ENCODE data around the gene DTWD2. TPM values are rescaled to one million over a fixed set of nuclear protein-coding genes. Genes with fewer than 3 reads are reported as not detected.
"Not testable (repeated sequence)": the region's sequence is repeated elsewhere in the genome, so short reads cannot be mapped to it uniquely, and the experiment has no call there.

Gene DTWD2
- total RNA-seq, 4 donors from 2014 or later: 2.8 to 7.1 (median 3.4) TPM

DNA sequence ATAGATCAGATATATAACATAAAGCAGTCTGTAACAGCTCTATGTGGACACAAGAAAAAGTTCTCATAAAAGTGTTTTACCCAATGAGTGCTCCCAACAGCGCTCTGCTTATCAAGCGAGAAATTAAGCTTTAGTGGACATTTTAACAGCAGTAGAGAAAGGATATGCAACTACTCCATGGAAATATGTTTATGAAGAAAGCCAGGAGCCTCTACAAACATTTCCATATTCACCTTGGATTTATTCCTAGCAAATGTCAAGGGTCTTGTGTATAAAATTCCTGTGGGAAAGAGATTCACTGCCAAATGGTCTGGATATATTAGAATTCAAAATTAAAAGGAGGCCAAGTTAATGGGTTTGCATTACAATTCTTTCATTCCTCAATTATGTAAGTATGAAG is 66.5 kb downstream of the DTWD2 start:
- TF ChIP-seq CTCF (IDR thresholded peaks at IDR 0.05): no peak
- ATAC-seq (ENCODE audit: low FRiP score) (no peak), DNase-seq (ENCODE audit: low spot score) (no peak)

DNA sequence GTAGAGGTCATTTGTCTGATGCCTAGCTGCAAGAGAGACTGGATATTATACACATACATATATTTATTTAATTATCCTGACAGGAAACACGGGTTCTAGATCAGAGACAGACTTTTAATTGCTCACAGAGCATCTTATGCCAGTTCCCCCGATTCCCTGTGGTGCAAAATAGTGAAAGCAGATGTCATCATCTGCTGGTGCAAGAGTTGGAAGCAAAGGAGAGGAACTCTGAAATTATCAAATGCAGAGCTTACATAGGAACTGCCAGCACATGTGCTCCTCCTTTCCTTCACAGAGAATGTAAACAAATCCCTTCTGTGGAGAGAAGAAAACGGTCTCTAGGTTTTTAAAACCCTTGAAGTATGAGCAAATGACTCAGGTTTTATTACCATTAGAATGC is 69.3 kb downstream of the DTWD2 start:
- DNase-seq (ENCODE audit: low spot score) (no peak), ATAC-seq (ENCODE audit: low FRiP score) (no peak)
- TF ChIP-seq CTCF (IDR thresholded peaks at IDR 0.05): no peak

- no peak for TF ChIP-seq CTCF (IDR thresholded peaks at IDR 0.05)
- DNase-seq (ENCODE audit: low spot score) (no peak), ATAC-seq (ENCODE audit: low FRiP score) (no peak)
These were observed 70.1 kb downstream of the DTWD2 start for GRCh38 chr5:118918232-118918631.

DNA sequence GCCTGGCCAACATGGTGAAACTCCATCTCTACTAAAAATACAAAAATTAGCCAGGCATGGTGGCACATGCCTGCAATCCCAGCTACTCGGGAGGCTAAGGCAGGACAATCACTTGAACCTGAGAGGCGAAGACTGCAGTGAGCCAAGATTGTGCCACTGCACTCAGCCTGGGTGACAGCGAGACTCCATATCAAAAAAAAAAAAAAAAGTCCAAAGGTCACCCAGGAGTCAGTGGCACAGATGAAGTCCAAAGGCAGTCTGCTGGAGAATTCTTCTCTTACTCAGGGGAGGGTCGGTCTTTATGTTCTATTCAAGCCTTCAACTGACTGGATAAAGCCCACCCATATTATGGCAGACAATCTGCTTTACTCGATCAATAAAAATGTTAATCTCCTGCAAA is 80.8 kb downstream of the DTWD2 start:
- ATAC-seq (ENCODE audit: low FRiP score); DNase-seq (ENCODE audit: low spot score): not testable (repeated sequence)

DNA sequence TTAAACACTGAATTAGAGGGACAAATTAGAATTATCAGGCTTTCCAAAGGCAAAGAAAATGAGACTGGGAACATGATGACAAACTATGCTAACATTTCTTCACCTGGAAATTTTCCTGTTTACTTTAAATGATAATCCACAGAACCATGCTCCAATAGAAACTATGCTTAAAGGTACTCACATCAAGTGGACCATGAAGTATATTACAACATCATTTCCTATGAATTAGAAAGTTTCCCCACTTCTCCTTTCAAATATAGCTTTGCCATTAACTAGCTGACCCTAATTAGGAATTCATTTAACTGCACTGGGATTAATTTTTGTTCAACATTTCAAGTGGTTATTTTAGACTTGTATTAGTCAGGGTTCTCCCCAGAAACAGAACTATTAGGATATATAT is 81.4 kb downstream of the DTWD2 start:
- DNase-seq (ENCODE audit: low spot score) (no peak), ATAC-seq (ENCODE audit: low FRiP score) (no peak)
- TF ChIP-seq CTCF (IDR thresholded peaks at IDR 0.05): no peak

GRCh38 chr5:118905196-118905595 is 83.2 kb downstream of the DTWD2 start:
- no peak for TF ChIP-seq CTCF (IDR thresholded peaks at IDR 0.05)
- DNase-seq (ENCODE audit: low spot score): no peak
- no peak for ATAC-seq (ENCODE audit: low FRiP score)

DNA sequence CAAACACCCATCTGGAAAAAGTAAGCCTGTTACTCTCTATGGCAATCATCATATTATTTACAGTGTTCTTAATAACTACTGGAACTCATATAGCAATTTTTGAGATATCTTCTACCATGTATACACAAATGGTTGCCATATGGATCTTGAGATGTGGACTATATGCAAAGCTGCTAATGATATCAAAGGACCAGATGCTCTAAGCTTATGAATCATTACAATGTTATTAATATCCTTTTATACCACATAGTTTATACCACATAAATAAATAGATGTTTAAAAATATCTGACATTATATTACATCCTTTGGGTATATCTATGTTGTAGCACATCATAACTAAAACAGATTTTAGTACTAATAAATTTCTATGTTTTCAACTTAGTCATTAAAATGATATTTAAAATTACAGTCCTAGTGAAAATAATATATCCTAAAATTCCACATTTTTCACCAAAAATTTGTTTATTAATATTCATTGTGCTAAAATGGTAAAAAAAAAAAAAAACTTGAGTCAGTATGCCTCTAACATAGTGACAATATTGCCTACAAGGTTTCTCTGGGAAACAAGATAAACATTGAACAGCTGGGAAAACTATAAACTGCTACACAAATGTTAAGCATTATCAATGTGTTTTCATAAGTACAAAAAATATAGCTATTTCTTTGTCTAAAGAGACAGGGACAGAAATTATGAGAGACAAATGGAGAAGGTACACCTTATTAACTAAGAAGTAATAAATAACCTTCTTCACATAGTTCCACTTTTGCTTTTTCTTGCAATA is 85.5 kb downstream of the DTWD2 start:
- DNase-seq (ENCODE audit: low spot score) (no peak), ATAC-seq (ENCODE audit: low FRiP score) (no peak)
- no peak for TF ChIP-seq CTCF (IDR thresholded peaks at IDR 0.05)

Measured in omental fat pad (tissue), 4 donors.